GM18873 (cell line): ENCODE results near the gene WT1.
"Not testable (repeated sequence)": the region's sequence is repeated elsewhere in the genome, so short reads cannot be mapped to it uniquely, and the experiment has no call there.

Experiments
- ATAC-seq: cut with Tn5 transposase; IDR thresholded peaks from one replicate; pipeline ENCODE4 v1.9.1; 2021; ENCODE audit warnings: mild to moderate bottlenecking, moderate library complexity, moderate number of reproducible peaks; ENCODE audit not compliant: unreplicated experiment, low FRiP score

The WT1 gene

DNA sequence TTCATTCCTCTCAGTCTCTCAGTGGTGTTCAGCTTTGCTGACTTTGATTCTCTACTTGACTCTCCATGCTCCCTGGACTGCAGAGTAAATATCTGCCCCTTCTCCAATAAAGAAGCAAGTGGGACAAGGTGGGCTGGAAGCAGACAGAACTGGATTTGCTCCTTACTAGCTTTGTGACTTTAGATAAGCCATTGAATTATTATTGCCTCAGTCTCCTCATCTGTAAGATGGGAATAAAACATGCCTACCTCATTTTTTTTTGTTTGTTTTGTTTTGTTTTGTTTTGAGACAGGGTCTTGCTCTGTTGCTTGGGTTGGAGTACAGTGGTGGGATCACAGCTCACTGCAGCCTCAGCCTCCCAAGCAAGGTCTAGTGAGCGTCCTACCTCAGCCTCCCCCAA is 44.6 kb downstream of the WT1 start:
- no peak for ATAC-seq

DNA sequence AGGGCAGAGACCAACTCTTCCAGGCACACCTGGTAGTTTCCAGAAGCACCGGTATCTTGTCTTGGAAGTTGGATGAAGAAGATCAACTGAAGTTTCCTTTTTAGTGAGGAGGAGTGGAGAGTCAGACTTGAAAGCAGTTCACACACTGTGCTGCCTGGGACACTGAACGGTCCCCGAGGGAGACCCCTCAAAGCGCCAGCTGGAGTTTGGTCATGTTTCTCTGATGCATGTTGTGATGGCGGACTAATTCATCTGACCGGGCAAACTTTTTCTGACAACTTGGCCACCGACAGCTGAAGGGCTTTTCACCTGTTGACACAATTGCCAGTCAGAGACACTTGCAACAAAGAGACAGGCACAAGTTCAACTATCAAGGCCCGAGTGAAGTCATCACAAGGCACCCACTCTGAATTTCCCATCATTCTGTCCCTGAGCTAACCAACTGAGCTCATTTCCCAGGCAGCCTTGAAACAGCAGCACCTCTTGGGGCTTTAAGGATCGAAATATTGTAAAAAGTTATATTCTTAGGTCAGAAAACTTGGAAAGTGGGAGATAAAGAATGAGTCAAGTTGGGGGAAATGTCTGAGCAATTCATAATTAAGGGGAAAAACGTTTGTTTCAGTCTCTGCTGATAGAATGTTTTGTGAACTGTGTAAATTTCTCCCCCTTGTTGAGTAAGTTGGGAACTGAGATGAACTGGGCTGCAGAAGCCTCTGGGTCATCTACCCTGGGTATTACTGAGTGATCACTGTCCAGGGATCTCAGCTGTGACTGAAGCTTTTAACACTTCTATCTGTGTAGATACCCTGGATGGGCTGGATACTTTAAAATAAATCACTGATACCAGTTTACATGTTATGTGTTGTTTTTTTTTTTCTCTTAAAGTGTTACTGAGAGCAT is 46.2 kb downstream of the WT1 start:
- no peak for ATAC-seq

DNA sequence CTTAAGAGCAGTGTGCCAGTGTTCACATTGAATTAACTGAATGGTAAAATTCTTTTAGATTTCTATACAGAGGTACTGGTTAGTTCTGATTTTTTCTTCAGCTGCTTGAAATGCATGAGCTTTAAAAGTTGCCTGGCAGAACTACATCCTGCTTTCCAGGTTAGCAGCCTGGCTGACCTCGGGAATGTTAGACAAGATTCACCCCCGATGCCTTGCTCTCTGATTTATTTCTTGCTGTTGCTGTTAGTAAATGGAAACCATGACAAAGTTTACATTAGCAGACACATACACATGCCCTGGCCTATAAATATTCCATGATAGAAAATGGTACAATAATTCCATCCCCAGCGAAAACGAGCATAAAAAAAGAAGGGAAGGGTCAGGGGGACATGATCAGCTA is 47.0 kb downstream of the WT1 start:
- no peak for ATAC-seq

DNA sequence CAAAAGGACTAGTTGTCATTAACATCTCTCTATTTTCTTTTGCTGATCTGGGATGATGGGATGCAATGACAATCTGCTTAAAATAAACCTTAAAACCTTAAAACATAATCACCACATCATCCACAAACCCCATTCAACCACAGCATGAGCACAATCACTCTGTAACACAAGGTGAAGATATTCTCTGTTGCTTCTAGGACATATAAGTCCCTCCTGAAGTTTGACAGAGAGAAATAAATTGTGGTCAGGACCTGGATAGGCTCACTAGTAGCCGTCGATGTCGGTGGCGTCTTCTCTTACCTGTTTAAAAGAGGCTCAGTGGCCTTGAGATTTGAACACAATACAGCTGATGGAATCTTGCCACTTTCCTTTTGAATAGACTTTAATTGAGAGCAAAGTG is 47.9 kb downstream of the WT1 start:
- no peak for ATAC-seq

DNA sequence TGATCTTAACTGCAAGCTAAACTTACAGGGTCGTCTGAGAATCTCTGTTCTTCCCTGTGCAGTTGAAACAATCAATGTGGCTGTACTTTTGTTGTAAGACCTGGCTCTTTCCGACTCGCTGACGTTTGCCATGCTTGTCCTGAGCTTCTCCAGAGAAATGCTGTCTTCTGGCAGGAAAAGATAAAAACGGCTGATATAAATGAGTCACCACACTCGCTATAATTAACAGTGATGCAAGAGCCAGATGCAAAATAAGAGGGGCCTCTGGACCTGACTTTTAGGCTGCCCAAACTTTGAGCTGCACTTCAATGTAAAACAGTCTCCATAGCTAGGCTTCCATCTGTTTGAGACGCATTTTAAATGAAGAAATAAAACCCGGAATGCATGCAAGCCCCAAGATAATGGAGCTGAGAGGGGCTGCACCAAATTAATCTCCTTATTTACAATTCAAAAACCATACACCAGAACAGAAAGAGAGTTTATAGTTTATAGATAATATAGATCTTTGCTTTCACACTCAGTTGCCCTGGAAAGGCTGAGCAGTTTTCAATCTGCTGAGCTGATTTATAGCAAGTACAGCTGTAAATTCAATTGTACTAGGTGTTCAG is 48.5 kb downstream of the WT1 start:
- no peak for ATAC-seq

DNA sequence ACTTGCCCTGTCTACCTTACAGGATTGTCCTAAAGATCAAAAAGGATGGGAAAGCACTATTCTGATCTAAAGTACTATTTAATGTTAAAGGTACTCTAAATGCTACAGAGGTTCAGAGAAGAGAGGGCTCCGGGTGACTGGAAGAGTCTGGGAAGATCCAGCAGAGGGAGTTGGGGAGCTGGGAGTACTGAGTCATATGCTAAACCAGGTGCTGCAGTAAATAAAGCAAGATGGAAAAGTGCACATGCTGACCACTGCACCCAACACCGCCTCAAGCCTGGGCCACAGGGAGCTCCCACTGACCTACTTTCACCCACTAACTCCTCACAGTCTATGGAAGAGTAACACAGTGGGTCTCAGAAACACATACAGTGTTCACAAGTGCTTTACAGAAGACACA is 49.3 kb downstream of the WT1 start:
- ATAC-seq: no peak

DNA sequence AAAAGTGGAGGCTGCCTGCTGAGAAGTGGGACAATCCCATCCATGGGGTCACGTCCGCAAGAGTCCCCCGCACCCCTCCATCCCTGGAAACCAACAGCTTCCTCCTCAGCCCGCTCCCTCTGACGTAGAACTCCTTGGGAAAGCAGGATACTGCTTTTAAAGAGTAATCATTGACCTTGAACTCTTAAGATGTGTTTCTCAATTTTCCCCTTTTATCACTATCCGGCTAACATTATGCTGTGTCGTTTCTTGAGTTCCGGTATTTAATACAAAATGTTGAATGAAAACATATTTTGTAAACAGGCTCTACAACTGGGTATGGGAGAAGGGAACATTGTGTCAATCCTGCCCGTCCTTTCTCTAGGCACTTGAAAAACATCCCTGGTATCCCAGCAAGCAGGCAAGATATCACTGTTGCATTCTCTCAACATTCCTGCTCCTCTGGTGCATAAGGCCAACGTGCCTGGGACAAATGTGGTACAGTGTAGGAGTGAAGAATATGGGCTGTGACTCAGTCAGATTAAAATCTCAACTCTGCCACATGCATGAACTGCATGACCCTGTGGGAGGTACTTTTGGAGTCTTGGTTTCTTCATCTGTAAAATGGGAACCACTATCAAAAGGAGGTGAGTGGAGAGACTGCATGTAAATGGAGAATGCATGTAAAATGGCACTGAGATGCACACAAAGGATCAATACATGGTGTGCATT is 52.8 kb downstream of the WT1 start:
- ATAC-seq: no peak

DNA sequence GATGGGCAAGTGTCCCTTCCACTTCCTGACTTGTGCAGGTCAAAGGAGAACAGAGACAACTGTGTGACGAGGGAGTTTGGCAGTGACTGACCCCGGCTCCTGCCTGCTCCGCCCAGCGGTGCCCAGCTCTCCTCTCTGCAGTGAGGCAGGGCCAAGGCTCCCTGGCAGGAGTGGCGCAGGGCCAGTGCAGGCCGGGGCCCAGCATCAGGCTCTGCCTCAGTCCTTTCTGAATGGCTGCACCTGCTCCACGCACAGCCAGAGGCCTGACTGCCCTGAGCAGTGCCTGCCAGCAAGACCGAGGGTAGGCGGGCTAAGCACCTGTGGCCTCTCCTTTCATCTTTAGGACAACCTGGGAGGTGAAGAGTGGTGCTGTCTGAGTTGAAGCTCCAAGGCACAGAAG is 54.2 kb downstream of the WT1 start:
- ATAC-seq: no peak

DNA sequence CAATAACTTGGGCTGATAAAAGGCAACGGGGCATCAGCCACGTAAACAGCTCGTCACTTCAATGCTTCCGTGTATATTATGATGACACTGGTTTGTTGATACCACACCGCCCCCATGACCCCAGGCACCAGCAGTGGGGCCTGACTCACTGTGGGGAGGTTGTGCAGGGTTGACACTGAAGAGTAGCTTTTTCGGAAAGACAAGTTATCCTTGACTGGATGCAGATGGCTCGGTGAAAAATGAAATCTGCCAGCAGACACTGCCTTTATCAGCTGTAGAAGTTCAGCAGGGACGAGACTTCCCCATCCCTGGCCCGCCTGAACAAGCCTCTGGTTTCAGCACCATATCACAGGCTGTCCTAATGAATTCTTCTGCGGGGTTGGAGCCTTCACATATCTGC is 55.6 kb downstream of the WT1 start:
- ATAC-seq: no peak

DNA sequence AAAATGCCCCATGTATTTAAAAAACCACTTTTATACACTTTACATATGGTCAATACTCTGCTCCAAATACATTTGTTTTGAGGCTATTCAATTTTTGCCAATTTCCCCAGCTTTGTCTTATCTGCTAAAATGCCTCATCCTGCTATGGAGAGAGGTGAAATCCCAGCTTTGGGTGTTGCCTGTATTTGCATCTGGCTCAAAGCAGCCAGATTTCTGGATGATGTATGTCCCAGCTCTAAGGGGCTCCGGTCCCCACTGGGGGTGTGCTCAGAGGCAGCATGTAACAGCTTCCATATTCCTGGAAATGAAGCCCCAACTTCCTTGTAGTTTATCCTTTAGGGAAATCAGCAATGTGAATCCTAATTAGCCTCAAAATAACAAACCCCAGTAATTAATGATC is 59.5 kb downstream of the WT1 start:
- no peak for ATAC-seq

DNA sequence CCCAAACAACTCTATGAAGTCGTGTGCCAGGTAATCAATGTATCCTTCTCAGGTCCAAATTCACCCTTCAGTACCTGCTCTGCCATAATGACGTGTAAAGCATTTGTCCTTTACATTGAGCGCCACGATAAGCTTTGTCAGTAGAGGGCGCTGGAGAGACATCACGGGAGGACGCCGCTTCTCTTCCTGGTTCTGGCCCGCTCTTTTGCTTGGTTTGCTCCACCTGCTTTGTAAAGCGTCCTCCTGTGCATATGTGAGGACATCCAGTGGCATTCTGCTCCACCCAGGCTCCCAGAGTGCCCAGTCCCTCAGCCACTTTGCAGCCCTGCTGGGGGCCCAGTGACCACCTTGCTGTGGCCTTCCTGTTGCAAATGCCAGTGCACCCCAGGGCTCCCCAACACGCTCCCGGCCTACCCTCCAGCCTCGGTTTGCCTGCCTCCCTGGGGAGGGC is 61.1 kb downstream of the WT1 start:
- ATAC-seq: no peak

DNA sequence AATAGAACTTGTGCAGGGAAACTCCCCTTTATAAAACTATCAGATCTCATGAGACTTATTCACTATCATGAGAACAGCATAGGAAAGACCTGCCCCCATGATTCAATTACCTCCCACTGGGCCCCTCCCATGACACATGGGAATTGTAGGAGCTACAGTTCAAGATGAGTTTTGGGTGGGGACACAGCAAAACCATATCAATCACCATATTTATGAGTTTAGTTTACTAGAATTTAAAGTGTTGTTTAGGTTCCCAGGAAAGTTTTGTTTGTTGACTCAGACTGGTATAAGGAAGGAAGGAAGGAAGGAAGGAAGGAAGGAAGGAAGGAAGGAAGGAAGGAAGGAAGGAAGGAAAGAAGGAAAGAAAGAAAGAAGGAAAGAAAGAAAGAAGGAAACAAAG is 65.4 kb downstream of the WT1 start:
- ATAC-seq: not testable (repeated sequence)

DNA sequence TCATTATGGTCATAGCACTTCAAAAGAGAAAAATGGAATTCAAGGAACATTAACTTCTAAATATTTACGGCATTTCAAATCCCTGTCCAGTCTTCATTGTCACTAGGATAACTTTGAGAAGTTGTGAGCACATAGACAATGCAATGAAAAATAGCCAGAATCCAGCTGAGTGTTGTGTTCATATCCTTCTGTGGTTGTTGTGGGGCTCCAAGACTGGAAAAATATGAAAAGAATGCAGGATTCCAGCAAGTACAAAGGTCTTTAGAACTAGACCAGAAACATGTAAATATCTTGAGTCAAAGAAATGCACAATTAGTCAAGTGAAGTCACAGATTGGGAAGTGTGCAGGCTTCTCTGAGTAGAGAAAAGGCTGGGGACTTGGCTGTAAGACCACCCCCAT is 68.7 kb downstream of the WT1 start:
- no peak for ATAC-seq

DNA sequence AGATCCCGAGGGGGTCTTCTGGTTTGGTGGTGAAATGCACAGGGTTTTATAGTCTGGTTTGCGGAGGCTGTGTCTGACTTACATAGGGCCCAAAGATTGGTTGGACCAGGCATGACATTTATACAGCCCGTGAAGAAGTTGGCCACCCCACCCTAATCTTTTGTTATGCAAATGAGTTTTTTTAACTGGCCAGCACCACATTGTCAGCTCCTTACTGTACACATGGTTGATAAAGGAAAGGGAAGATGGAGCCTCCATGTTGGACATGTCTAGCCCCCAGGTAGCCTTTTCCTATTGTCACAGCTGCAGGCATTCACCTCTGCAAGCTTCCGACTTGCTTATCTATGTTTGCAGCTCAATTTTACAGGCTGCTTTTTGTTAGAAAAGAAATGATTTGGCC is 70.1 kb downstream of the WT1 start:
- ATAC-seq: no peak

DNA sequence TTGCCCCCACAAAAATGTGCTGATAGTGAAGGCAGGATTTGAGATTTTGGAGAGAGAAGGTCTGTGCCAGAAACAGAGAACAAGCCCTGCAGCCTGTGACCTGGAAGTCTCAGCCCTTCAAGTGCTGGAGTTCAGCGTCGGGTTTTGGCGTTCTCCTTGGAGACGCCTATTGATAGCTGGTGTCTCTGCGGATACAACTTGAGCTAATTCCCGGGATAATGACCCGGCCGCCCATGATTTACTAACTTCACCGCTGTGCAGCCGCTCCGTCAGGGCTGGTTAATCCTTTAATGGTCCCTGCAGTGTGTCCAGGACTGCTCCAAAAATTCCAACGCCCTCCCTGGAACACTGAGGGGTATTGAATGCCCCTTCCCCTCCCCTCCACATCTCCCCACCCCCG is 76.6 kb downstream of the WT1 start:
- ATAC-seq: no peak

DNA sequence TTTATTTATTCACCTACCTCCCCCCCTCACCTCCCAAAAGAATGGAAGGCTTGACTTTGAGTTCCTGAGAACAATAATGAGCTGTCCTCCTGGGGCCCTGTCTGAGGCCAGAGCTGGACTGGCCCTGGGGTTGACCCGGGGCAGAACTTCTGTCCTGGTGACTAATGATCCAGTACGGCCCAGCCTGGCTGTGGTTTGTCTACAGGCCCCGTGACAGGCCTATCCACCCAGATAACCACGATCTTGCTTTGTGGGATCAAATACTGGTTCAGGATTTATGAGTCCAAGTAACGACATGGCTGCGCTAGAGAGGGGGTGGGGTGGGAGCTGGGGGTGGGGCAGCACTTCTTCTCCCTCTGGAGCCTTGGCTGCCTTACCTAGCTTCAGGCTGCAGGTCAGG is 81.5 kb downstream of the WT1 start:
- ATAC-seq: no peak

DNA sequence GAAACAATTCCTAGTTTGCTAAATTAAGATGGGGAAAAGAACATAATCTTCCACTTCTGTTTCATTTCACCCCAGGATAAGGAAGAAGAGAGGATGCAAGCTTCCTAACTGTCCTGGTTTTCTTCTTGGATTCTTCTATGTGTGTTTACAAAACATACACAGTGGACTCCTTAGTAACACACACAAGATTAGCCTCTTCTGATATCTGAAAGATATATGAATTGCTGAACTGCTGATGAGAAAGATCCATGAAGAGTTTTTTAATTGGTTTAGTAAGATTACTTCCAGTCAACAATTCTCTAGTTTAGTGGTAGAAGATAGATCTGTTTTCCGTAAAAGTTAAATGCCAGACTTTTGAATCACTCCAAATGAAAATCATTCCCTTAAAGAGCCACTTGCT is 86.8 kb downstream of the WT1 start:
- no peak for ATAC-seq

DNA sequence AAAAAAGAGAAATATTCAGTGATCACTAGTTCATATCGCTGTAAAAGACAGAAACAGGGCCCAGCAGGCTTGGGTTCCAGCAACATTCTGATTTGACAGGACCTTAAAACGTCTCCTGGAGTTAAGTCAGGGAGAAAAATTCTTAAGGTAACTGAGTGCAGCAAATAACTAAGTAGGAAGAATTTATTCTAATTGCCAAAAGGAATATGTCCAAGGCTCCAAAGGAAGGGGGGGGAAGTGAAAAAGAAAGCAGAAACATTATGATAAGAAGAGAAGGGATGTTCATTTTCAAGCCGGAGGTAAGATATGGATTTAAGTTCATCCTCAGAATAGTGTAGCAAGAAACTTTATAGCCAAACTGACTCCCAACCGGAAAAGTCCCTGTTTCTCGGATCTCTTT is 90.4 kb downstream of the WT1 start:
- ATAC-seq: no peak

DNA sequence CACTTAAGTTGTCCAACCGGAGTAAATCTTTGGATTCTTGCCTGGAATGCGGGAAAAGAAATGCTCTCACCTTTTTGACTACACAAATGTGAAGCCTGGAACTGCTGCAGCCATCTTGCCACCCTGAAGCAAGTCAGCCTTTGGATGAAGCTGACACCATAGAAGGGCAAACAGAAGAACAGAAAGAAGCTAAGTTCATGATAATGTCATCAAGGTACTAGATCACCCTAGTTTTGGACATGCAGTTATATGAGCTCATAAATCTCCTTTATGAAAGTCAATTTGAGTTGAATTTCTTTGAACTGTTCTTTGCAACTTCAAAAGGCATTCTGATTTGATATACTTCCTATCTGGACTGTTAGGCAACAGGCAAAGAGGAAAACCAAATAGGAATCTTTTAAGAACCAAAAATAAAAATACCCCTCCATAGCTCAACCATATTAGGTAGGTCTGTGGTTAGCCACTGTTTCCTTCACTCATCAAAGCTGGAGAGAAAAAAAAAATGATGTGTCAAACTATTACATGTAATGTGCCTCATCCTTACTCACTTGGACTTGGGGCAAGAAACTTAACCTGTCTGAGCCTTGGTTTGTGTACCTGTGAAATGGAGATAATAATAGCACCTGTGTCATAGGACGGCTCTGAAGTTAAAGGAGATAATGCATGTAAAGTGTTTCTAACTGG is 91.9 kb downstream of the WT1 start:
- ATAC-seq: no peak

DNA sequence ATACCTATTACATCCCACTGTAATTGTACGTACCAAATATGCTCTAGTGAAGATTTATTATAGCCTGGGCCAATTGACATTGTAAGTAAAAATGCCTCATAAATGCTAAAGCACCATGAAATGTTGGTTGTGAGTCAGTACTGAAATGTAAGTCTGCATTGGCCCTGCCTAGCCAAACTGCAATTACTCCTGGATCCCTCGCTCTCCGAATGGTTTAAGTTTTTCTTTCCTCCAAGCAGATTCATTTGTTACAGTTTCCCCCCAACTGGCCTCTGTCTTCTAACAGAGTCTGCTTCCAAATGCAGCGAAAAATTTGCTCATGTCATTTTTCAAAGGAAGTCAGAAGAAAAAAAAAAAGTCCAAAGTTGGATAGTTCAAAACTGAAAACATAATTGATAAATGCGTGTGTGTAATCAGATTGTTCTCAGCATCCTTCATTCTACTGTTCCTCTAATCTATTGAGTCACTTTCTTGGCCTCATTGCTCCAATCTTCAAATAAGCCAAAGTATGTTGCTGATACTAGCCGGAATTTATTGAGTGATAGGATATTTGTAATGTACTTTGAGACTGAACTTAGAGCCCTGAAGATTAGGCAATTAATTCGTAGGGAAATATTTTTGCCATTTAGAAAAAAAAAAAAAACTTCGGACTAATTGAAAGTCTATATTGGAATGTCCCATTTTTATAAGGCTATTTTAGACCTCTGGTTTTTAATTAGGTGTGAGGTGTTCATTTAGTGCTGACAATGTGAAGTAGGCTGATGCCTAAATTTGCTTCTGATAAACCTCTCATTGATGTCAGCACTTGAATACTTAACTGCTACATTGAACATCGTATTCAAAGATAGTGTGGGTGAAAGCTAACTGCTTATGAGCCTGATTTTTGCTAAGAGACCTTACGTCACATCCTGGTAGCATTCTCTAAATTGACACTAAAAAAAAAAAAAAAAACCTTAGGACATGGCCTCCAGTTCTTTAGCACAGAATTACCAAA is 93.4 kb downstream of the WT1 start:
- ATAC-seq: no peak
